HS-27A (cell line): ENCODE measurements around the gene RUSC2.
"Not testable (repeated sequence)": the region's sequence is repeated elsewhere in the genome, so short reads cannot be mapped to it uniquely, and the experiment has no call there.

ENCODE experiments used
- DNase-seq: peaks from one replicate; pipeline ENCODE4 v3.0.0-alpha.2; 2012; ENCODE audit warnings: low read depth, missing footprints

Gene RUSC2

GRCh38 chr9:35495984-35496383 is 6.1 kb downstream of the RUSC2 start:
- DNase-seq: no peak

GRCh38 chr9:35498245-35498644 is 8.3 kb downstream of the RUSC2 start:
- DNase-seq: not testable (repeated sequence)

DNA sequence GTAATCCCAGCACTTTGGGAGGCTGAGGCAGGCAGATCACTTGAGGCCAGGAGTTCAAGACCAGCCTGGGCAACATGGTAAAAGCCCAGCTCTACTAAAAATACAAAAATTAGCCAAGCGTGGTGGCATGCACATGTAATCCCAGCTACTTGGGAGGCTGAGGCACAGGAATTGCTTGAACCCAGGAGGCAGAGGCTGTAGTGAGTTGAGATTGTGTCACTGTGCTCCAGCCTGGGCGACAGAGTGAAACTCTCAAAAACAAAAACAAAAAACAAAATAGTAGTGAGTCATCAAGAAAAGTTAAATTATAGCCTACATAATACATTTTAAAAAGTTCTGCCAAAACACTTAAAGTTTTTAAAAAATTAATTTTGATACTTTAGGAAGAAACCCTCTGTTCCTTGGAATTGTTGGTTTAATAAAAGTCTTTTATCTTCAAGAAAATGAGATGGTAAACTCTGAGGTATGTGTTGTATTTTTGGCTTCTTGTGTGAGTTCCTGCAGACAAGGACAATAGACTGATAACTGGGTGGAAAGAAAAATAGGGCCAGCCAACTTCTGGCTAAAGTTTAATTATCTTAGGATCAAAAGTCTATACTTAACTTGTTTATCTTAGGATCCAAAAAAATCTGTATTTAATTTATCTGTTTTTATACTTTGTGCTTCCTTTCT is 9.3 kb downstream of the RUSC2 start:
- DNase-seq: no peak

DNA sequence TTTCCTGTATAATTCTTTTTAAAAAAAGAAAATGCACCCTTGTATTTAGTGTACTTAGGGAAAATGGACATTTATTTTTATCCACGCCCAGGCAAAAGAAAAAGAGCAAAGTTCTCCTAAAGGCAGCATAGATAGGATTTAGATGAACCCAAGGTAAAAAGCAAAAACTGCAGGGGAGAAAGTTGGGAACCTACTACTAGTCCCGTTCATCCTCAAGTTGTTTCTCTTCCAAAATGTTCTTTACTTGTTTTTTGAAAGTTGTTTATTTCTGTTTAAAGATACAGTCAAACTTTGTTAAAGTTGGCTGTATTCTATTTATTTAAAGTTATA is 9.8 kb downstream of the RUSC2 start:
- DNase-seq: no peak

DNA sequence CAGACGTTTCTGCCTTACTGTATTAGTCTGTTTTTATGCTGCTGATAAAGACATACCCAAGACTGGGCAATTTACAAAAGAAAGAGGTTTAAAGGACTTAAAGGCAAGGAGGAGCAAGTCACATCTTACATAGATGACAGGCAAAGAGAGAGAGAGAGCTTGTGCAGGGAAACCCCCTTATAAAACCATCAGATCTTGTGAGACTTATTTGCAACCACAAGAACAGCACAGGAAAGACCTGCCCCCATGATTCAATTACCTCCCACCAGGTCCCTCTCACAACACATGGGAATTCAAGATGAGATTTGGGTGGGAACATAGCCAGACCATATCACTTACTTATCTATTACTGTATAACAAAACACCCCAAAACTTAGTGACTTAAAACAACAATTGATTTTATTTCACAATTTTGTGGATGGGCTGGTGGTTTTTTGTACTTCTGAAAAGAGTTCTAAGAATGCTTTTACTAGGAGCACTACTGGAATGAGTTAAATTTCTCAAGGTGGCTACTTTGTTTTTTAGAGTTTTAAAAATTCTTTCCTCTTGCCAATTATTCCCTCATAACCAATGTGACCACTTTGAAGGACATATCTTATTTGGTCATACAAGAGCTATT is 10.3 kb downstream of the RUSC2 start:
- DNase-seq: no peak

- no peak for DNase-seq
Measured at GRCh38 chr9:35501946-35502345, 12.0 kb downstream of the RUSC2 start.

DNA sequence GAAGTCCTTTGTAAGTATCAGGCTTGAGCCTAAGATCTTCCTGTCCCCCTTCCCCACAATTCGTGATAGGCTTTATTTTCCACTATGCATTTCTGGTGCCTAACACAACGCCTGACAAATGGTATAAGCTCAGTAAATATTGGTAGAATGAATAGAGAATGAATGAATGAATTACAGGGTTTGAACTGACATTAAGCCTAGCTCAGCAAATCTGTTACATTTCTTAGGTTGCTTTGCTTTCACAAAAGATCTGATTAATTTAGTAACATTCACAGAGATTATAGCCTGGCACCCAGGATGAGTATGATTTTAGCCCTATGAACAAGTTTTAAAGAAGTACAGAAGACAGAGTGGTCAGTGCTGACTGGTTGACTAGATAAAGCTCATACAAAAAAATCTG is 16.4 kb downstream of the RUSC2 start:
- DNase-seq: no peak

DNA sequence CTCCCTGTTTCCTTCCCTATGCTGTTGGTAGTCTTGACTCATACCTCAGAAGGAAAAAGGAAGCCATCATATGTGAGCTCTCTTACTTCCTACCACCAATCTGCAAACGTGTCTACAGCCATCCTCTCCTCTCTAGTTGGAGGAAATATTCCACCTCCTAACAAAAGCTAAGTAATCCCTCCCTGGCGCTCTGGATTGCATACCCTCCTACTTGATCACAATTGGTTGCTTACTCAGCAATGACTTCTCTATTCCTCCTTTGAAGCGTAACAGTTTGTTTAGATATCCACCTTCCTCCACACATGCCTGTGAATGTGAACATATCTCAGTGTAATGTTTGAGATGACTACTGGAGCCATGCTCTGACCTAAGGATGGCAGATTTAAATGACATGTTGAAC is 18.2 kb downstream of the RUSC2 start:
- no peak for DNase-seq

DNA sequence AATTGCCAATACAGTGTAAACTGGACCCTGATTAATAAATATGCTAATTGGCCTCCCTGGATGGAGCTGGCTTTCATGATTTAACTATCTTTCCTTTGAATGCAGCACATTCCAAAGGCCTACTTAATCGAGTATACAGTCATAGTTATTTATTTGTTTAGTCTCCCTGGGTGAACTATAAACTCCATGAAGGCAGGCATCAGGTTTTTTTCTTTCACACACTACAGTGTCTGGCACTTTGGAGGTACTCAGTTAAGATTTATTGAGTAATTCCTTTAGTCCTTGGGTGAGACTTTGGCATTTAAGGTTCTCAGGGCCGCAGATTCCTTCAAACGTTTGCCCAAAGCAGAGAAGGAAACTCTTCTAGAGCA is 20.5 kb downstream of the RUSC2 start:
- DNase-seq: no peak

DNA sequence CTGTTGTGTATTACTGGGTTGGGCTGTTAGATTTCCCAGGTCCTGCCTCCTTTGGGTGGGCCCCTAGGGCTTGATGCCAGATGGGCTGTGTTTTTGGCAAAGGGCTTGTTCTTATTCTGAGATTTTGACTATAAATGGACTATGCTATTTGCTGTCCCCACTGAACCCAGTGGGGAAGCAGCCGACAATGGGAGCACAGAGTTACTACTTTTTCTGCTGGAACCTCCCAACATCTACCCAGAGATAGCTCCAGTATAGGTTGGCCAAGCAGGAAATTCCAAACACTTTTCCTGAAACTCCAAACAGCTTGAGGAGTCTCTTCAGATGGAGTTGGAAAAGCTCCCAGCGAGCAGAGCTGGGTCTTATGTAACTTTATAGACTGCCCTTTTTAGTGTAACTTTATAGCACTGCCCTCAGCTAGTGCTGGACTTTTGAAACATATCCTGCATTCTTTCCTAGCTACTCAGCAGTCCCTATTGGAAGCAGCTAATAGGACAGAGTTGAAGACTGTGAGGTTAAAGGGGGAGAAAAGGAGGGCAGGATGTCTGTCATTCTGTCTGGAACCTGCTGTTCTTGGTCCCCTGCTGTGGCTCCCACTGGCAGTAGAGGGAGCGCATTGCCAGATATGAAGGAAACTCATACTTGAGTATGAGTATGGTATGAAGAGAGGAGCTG is 21.0 kb downstream of the RUSC2 start:
- DNase-seq: peak; percentile 97

- DNase-seq: no peak
Measured at GRCh38 chr9:35511453-35511852, 21.5 kb downstream of the RUSC2 start.

DNA sequence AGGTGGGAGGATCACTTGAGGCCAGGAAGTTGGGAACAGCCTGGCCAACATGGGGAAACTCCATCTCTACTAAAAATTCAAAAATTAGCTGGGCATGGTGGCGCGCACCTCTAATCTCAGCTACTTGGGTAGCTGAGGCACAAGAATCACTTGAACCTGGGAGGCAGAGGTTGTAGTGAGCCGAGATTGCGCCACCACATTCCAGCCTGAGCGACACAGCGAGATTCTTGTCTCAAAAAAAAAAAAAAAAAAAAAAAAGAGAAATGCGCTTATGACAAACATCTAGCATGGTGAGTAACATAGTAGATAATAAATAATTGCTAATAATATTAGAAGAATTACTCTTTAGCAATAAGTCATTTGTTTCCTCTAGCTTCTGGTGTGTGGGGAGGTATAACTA is 25.9 kb downstream of the RUSC2 start:
- no peak for DNase-seq

GRCh38 chr9:35516479-35516878 is 26.6 kb downstream of the RUSC2 start:
- DNase-seq: no peak

DNA sequence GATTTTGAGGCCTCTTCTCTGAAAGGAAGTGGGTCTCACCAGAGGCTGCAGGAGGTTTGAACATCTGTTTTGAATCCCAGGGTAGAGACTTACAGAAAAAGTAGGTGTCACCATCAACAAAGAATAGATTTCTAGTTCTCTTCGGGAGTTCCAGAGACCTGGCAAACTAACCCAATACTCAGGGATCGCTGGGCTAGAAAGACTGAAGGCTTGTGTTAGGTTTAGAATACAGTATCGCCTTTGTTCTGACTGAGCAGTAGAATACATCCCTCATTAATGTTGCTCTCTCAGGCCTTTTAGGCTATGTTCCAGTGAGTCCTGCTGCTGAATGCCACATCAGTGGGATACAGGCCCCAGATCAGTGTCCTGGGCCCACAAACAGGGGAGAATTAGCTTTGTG is 27.2 kb downstream of the RUSC2 start:
- no peak for DNase-seq

DNA sequence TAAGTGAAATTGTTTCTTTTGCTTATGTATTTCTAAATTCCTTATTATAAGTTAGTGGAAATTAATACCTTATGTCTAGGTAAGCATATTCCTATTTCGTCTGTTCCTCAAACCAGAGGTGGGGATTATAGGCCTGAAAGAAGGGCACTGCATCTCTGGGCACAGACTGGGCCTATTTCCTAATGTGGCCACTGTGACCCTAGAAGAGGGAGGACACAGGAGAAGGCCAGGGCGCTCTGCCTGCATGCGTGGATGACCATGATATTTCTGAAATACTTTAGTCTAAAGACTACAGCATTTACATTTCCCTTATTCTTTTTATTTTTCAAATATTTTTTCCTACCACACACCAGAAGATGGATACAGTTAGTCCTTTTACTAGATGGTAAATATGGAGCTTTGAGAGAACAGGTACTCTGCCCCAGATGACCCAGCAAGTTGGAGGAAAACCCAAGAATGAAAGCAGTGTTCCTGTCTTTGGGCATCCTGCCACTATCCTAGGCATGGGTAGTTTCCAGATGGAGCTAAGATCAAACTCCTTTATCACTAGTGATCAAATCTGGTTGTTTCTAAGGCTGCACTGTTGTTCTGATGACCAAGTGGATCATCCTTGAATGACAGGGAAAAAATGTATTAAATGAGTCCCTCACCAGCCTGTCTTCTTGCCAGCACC is 27.8 kb downstream of the RUSC2 start:
- DNase-seq: no peak

- peak; percentile 98 for DNase-seq
Measured at GRCh38 chr9:35518225-35518821, 28.4 kb downstream of the RUSC2 start.

GRCh38 chr9:35518981-35519679 is 29.2 kb downstream of the RUSC2 start:
- DNase-seq: no peak

- no peak for DNase-seq
Measured at GRCh38 chr9:35519692-35520363, 29.9 kb downstream of the RUSC2 start.

DNA sequence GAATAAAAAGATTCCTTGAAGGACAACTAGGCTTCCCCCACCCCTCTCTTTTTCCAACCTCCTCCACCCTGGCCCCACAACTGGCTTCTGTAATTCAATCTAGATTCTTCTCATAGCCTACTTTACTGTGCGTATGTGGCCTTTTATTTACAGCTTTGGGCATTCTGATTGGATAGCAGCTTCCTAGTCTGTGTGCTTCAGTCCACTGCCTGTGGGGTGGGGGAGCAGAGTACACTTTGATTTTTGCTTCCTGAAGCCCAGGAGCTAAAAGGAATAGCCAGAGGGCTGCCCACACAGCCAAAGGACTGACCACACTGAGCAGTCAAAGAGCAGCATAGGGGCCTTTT is 30.4 kb downstream of the RUSC2 start:
- no peak for DNase-seq

- no peak for DNase-seq
Measured at GRCh38 chr9:35521708-35522107, 31.8 kb downstream of the RUSC2 start.

DNA sequence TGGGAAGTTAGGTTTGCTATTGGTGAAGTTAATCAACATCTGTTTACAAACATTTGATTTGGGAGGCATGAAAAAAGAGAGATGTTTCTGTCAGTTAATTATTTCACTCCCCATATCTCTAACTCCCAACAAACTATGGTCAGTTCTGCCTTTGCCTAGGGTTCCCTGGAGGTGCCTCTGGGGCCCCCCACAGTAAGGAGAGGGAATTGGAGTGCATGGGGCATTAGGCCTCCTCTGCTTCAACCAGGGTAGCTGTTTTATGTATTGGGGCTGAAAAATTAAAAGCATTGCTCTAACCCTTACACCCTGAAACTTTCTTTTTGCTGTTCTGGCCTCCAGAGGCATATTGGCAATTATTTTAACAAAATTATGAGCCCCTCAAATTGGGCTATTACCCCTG is 32.3 kb downstream of the RUSC2 start:
- DNase-seq: no peak

DNA sequence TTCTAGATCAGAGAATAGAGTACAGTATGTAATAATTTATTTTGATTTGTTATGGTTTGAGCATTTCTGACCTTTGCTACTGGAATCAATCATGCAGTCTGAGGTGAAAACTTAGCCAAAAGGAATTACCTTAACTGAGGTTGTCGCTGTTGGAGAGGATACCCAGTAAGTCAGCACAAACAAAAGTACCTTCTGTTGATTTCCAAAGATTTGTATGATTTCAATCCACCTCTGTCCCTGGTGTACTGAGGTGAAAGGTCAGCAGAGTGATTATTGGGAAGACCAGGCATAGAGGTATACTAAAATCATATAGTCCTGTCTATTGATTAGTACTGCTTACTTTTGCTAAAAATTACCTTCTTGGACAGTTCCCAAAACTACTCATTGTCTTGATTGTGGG is 32.8 kb downstream of the RUSC2 start:
- DNase-seq: no peak
